Stimulated activated naive CD4-positive, alpha-beta T cell treated with Interleukin-2 at 50 U/mL for 16 hours (primary cell): ENCODE results near the gene LYRM4.

Experiments
- DNase-seq: peaks from one replicate; lab custom pipeline; 2025; lab: John Stamatoyannopoulos, UW

The LYRM4 gene

GRCh38 chr6:5246141-5247097, 14.3 kb downstream of the LYRM4 start:
- DNase-seq = no peak

DNA sequence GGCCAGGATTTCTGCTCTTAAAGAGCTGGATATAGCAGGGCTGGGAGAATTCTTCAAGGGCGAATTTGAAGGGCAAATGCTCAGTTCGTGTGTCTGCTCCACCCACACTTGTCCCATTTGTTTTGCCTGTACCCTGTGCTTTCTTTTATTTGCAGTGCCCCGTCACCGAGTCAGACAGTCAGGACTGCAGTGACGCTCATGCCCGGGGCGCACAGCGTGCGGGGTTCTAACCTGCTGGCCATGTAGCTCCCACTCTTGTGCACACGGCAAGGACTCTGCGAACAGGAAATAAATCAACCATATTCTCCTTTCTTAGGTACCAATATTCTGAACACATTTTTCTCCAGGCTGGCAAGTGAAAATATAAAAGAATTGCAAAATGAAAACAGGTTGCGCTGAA, 17.7 kb downstream of the LYRM4 start:
- no peak for DNase-seq

DNA sequence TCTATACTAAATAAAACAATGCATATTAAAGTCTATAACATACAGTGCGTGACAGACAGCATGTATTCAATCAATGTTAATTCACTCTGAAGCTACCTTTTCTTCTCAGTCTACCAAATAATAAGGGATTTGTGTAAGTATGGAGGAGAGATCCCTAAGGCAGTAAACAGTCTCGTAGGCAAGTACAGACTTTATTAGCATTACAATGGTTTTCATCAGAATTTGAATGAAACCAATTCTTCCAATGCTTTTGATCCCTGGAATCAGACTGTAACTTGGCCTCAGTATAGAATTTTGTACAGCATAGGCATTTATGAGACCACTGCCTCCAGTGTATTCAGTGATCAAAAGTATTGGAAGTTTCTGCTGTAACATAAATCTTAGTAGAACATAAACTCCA, 19.5 kb downstream of the LYRM4 start:
- no peak for DNase-seq

- DNase-seq = no peak
Observed at GRCh38 chr6:5238336-5238735, 22.4 kb downstream of the LYRM4 start.

DNA sequence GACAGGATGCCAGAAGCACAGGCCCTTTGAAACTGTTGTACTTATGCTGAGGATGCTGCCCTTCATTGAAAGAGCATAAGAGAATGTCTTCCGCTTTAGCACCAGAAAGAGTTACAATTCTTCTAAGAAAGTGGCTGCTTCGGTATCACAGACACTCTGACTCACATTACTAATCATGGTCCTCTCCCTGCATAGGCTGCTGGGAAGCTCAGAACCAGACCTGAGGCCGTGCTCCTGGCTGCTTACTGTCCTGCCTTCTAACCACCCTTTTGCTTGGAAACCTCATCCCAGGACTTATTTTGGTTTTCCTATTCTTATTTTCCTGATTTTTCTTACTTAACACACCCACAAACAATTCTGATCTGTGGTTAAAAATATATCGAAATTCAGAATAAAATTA, 22.9 kb downstream of the LYRM4 start:
- no peak for DNase-seq

DNA sequence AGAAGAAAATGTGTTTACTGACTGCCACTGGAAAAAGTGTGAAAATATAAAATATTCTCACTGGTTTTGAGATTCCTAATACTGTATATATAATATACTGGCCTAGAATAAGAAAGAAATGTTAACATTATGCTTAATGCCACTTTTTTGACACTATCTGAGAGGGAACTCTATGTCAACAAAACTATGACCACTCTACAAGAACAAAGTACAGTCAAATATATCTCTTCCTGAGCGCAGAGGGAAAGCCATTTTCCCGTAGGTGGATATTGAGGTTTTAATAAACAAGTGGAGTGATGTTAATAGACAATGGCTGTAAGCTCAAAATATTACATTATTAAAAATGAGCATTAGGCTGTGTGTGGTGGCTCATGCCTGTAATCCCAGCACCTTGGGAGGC, 24.9 kb downstream of the LYRM4 start:
- no peak for DNase-seq

- no peak for DNase-seq
Observed at GRCh38 chr6:5234874-5235273, 25.9 kb downstream of the LYRM4 start.

DNA sequence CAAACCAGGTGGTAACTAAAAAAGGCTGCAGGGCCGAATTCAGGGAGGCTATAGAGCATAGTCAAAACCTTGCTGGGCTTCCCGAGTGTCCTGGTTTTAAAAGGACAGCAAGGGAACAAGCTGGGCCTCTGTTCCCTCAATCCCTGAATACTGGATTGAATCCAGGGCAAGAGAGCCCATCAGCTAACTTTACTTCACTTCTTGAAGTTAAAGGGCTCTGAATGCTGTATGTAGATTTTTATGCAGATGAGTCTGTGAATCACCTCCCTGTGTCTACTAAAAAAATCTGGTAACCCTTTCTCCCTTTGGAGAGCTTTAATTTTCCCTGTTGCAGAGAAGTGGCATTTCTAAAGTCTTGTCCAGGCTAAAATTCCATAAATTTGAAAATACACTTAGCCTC, 29.5 kb downstream of the LYRM4 start:
- DNase-seq = no peak

GRCh38 chr6:5230081-5230480, 30.7 kb downstream of the LYRM4 start:
- no peak for DNase-seq

- no peak for DNase-seq
Observed at GRCh38 chr6:5229356-5229755, 31.4 kb downstream of the LYRM4 start.

DNA sequence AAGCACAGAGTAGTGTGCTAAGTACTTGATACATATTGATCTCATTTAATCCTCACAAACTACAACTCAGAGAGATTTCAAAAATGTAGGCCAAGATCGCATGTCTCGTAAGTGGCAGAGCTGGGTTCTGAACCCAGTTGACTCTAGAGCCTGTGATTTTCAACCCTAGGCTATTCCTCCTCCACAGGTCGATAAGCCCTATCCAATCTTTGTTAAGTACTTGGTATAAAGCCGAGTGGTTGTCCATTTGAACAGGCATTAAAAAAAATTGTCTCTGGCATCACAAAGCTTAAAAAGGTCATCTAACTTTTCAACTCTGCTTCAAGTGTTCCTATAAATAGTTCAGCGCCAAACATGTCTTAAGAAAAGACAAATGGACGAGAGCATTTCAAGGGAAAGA, 37.4 kb downstream of the LYRM4 start:
- DNase-seq = no peak

DNA sequence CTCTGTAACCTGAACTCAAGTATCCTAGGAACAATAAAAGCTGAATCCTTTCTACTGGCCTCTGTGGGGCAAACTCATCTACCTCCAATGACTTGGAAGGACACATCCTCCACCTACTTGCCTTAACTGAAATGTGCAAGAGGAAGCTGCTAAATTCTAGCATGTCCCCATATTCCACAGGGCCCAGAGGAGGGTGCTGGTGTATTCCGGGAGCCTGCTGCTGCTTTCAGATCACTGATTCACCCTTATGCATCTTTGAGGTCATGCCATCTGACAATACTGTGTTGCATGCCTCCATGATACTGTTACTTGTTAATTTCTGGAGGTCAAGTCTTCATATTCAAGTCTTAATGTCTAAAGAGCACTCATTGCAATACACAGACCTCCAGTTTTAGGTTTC, 40.3 kb downstream of the LYRM4 start:
- no peak for DNase-seq

DNA sequence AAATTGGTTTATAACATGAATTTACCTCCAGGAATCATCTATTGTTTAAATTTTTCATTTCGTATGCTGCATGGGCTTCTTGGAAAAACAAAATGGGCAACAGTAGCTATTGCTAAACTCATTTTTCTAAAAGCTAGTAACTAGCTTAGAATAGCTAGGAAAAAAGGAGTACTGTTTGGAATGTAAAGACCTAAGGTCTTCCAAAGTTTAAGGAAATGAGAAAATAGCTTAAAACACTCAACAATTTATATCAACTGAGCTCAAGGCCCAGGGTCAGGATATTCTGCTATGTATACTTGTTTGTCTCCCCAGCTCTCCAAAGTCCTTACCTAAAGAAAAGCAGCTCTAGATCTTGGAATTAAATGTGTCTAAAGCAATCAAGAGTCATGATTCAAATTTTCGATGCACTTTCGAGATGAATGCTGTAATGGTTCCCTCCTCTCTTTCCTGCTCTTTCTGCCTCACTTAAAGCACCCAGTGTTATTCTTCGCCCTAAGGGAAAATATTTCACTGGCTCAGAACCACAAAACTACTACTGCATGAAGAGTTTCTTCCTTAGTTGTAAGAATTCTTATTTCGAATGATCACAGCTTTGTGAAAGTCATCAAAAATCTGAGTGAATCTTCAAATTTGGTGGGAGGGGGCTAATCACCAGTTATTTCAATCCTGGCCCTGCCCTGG, 41.6 kb downstream of the LYRM4 start:
- no peak for DNase-seq

- DNase-seq = no peak
Observed at GRCh38 chr6:5217356-5217755, 43.4 kb downstream of the LYRM4 start.

DNA sequence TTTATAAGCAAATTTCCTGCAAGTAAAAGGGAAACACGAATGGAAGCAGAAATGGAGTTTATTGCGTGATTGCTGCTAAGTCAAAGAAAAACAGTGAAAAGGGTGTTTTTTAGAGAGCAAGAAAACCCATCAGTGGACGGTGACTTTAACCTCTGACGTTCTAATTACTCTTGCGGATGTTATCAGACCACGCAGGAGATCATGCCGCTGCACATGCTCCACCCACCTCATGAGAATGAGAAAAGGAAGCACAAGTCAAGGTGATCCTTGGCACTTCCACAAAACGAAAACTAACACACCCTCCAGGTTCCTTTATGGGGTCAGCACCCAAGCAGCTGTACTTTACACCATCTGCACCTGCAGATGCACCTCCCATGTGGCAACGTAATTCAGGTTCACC, 45.0 kb downstream of the LYRM4 start:
- no peak for DNase-seq

DNA sequence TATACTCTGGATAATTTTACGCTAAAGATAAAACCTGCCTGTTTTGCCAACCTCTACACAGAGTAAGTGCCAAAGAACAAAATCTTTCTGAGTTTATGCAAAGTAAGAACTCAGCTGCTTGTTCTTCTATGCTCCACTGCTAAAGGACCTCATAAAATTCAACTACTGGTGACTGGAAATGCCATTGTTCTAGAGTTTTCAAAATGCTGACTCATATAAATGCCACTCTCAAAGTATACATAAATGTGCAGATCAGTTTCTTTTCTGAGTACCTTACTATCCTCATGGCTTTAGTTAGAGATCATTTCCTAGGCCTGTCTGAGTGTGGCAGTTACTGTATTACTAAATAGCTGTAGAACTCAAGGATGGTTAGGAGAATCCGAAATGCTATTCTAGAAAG, 45.6 kb downstream of the LYRM4 start:
- no peak for DNase-seq

- DNase-seq = no peak
Observed at GRCh38 chr6:5214570-5215052, 46.1 kb downstream of the LYRM4 start.

GRCh38 chr6:5213836-5214235, 46.9 kb downstream of the LYRM4 start:
- no peak for DNase-seq

DNA sequence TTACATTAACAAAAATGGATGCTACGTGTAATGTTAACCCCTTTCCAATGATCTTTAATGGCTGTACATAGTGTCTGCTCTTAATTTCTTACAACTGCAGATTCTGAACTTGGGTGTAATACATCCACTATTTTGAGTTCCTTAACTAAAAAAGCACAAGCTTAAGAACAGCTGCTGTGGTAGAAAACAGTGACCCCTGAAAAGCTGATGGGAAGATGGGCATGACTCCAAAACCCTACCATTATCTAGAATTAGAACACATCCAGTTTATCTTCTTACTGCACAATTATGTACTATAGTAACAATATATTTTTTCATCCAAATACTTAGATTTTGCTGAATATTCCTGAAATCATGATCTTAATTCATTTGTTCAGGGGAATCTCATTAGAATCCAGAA, 49.3 kb downstream of the LYRM4 start:
- no peak for DNase-seq

- DNase-seq = no peak
Observed at GRCh38 chr6:5208471-5208971, 52.2 kb downstream of the LYRM4 start.

DNA sequence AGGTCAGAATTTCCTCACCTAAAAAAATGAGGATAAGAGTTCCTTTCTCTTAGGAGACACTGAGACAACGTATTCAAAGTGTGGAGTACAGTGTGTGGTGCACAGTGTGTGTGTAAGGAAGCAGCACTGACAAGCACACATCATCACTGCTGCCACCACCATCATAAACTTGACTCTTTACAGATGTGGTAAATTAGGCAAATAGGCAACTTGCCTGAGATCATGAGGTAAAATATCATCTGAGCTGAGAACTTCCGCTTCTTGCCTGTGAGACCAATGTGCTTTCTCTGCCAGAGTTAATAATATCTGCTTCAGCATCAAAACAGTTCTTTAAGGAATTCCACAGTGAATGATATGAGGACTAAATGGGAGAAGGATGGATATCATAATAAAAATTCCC, 52.7 kb downstream of the LYRM4 start:
- no peak for DNase-seq

DNA sequence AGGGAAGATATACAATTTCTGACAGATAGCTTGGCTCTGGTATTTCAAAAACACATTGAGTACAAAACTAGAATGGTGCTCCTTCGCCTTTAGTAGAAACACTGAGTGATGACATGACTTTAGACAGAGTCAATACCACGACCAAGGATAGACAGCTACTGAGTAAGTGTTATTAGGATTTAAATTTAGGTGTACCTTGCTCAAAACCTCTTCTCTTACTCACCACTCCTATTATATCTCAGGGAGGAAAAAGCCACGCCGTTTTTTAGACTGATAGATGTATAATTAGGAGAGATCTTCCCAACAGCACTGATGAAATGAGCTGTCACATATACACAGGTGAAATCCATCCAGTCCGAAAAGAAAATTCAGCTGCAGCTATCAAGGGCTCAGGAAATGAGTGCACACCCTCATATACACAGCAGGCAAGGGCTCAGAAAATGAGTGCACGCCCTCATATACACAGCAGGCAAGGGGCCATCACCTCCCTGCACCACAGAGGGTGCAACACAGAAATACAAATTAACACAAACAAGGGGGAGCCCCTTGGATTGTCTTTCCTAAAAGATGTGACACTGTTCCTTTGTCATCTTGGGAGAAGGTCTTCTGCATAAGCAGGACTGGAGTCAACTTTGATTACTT, 53.7 kb downstream of the LYRM4 start:
- DNase-seq = no peak
